ENCODE measurements around the gene LBX2. TPM values are rescaled to one million over a fixed set of nuclear protein-coding genes. Genes with fewer than 3 reads are reported as not detected.

LBX2 gene
- total and polyA plus RNA-seq, 9 of the 15 experiments (the other 6 are each of a cell fraction or from before 2014, with no cell fraction given), result 0.39 to 6.2 (median 1.8) TPM; not detected in 1

DNA sequence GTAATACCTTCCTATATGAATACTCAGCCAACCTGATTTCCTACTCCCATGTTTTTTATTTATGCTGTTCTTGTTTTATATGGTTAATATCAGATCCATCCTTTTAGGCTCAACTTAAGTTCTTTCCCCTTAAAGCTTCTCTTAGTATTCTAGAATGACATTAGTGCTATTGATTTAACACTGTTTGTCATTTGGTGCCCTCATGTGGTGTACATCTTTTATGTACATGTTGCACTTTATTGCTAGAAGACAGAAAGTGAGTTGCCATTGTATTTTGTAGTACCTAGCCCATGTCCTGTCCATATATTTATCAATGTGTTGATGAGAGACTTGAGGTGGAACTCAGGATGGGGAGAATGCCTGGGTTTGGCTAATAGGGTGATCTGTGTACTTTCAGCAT, 32.8 kb upstream of the LBX2 start (continued):
- TF ChIP-seq ZNF551 (CRISPR knock-in tag; IDR thresholded peaks at IDR 0.05), result no peak
- TF ChIP-seq, protein P1, sequence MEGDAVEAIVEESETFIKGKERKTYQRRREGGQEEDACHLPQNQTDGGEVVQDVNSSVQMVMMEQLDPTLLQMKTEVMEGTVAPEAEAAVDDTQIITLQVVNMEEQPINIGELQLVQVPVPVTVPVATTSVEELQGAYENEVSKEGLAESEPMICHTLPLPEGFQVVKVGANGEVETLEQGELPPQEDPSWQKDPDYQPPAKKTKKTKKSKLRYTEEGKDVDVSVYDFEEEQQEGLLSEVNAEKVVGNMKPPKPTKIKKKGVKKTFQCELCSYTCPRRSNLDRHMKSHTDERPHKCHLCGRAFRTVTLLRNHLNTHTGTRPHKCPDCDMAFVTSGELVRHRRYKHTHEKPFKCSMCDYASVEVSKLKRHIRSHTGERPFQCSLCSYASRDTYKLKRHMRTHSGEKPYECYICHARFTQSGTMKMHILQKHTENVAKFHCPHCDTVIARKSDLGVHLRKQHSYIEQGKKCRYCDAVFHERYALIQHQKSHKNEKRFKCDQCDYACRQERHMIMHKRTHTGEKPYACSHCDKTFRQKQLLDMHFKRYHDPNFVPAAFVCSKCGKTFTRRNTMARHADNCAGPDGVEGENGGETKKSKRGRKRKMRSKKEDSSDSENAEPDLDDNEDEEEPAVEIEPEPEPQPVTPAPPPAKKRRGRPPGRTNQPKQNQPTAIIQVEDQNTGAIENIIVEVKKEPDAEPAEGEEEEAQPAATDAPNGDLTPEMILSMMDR (IDR thresholded peaks at IDR 0.05 in 2 of 3, conservative IDR thresholded peaks at IDR 0.05 in 1 of 3; ENCODE audit: insufficient read depth in 2 of 3, low read depth in 1 of 3, low read length in 3 of 3), result peak; percentile 37 to 63 (median 44); a peak in 5 of 6 replicates
- TF ChIP-seq TAF9B (IDR thresholded peaks at IDR 0.05; ENCODE audit: partially characterized antibody), result no peak
- TF ChIP-seq, protein P2, sequence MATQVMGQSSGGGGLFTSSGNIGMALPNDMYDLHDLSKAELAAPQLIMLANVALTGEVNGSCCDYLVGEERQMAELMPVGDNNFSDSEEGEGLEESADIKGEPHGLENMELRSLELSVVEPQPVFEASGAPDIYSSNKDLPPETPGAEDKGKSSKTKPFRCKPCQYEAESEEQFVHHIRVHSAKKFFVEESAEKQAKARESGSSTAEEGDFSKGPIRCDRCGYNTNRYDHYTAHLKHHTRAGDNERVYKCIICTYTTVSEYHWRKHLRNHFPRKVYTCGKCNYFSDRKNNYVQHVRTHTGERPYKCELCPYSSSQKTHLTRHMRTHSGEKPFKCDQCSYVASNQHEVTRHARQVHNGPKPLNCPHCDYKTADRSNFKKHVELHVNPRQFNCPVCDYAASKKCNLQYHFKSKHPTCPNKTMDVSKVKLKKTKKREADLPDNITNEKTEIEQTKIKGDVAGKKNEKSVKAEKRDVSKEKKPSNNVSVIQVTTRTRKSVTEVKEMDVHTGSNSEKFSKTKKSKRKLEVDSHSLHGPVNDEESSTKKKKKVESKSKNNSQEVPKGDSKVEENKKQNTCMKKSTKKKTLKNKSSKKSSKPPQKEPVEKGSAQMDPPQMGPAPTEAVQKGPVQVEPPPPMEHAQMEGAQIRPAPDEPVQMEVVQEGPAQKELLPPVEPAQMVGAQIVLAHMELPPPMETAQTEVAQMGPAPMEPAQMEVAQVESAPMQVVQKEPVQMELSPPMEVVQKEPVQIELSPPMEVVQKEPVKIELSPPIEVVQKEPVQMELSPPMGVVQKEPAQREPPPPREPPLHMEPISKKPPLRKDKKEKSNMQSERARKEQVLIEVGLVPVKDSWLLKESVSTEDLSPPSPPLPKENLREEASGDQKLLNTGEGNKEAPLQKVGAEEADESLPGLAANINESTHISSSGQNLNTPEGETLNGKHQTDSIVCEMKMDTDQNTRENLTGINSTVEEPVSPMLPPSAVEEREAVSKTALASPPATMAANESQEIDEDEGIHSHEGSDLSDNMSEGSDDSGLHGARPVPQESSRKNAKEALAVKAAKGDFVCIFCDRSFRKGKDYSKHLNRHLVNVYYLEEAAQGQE (IDR thresholded peaks at IDR 0.05; ENCODE audit: borderline replicate concordance), result peak; percentile 71
- TF ChIP-seq, protein P2 (CRISPR knock-in tag; IDR thresholded peaks at IDR 0.05; ENCODE audit: low read depth), result no peak
- no peak for TF ChIP-seq TCF7 (IDR thresholded peaks at IDR 0.05; ENCODE audit: borderline replicate concordance)
- TF ChIP-seq MAFG (tag; conservative IDR thresholded peaks at IDR 0.05), result peak; percentile 67
- no peak for TF ChIP-seq POLR3A (IDR thresholded peaks at IDR 0.05; ENCODE audit: borderline replicate concordance, extremely low read depth, insufficient read depth, insufficient read length)
- TF ChIP-seq ZBED1 (IDR thresholded peaks at IDR 0.05), result no peak
- no peak for TF ChIP-seq HNRNPK (IDR thresholded peaks at IDR 0.05; ENCODE audit: low read depth, low read length, poor library complexity, severe bottlenecking)
- TF ChIP-seq E2F3 (CRISPR knock-in tag; IDR thresholded peaks at IDR 0.05), result no peak
- TF ChIP-seq, protein P3, sequence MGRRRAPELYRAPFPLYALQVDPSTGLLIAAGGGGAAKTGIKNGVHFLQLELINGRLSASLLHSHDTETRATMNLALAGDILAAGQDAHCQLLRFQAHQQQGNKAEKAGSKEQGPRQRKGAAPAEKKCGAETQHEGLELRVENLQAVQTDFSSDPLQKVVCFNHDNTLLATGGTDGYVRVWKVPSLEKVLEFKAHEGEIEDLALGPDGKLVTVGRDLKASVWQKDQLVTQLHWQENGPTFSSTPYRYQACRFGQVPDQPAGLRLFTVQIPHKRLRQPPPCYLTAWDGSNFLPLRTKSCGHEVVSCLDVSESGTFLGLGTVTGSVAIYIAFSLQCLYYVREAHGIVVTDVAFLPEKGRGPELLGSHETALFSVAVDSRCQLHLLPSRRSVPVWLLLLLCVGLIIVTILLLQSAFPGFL (CRISPR knock-in tag; IDR thresholded peaks at IDR 0.05), result no peak
- TF ChIP-seq ZNF316 (IDR thresholded peaks at IDR 0.05), result peak; percentile 77
- no peak for TF ChIP-seq ZNF384 (IDR thresholded peaks at IDR 0.05; ENCODE audit: low read depth, low read length)
- TF ChIP-seq POLR2AphosphoS5 (IDR thresholded peaks at IDR 0.05; ENCODE audit: control insufficient read depth, insufficient read depth, low read depth, low read length), result no peak
- no peak for TF ChIP-seq ZFP36 (IDR thresholded peaks at IDR 0.05; ENCODE audit: low read depth, low read length, partially characterized antibody)
- no peak for TF ChIP-seq CHD4 (IDR thresholded peaks at IDR 0.05; ENCODE audit: insufficient read depth, insufficient replicate concordance, low read depth, low read length, poor library complexity, severe bottlenecking)
- peak; percentile 73 to 82 for TF ChIP-seq RAD21 (CRISPR knock-in tag; conservative IDR thresholded peaks at IDR 0.05 in 1 of 2, IDR thresholded peaks at IDR 0.05 in 1 of 2)
- no peak for TF ChIP-seq CBFA2T2 (conservative IDR thresholded peaks at IDR 0.05)

Data from K562 (cell line).